Measurements from ENCODE around the gene HOTAIR.
A peak's percentile ranks its signal among the peaks of the same experiment; 100 is the strongest.

The HOTAIR gene

DNA sequence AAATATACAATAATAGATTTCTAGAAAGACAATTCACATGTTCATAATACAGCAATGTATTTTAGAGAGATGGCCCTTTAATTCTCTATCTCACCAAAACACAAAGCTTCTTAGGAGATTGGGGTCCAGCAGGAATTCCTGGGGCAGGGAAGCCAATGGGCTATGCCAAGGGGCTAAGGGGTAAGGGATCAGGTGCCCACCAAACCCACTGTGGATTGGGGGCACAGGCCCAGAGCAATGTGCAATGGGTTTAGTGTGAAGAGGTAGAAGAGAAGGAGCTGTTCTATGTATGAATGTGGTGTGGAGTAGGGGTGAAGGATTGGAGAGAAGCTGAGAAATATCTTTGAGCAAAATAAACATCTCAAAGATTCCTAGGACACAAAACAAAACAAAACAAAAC lies 33.6 kb downstream of the HOTAIR start:
- DNase-seq (ENCODE audit: low spot score) = no peak
- TF ChIP-seq CTCF (IDR thresholded peaks at IDR 0.05; ENCODE audit: extremely low read depth, missing control alignments) = no peak

- TF ChIP-seq CTCF (IDR thresholded peaks at IDR 0.05; ENCODE audit: extremely low read depth, missing control alignments) = no peak
- DNase-seq (ENCODE audit: low spot score) = no peak
Measured at GRCh38 chr12:53940443-53941014, 34.2 kb downstream of the HOTAIR start.

DNA sequence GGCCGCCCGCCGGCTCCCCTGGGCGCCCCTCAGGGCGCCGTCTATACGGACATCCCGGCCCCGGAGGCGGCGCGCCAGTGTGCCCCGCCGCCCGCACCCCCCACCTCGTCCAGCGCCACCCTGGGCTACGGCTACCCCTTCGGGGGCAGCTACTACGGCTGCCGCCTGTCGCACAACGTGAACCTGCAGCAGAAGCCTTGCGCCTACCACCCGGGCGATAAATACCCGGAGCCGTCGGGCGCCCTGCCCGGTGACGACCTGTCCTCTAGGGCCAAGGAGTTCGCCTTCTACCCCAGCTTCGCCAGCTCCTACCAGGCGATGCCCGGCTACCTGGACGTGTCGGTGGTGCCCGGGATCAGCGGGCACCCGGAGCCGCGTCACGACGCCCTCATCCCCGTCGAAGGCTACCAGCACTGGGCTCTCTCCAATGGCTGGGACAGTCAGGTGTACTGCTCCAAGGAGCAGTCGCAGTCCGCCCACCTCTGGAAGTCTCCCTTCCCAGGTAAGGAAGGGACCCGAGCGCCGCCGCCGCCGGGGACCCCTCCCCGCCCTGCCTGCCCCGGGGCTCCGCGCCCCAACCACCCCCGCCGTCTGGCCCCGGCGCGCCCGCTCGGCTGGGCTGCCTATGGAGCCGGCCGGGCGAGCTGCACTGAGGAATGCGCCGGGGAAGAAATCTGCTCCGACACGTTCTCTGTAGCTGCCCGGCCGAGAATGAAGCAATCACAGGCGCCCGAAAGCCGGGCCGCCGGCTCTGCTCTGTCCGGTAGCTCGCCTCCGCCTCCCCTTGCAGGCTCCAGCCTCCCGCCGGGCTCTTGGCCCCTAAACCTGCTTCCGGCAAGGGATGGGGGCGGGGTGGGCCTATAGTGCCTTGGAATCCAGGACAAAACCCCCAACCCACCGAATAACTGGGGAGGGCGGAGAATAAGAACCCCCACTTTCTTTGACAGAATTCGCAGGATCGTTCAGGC lies 35.3 kb downstream of the HOTAIR start:
- no peak for DNase-seq (ENCODE audit: low spot score)

GRCh38 chr12:53938326-53939140 lies 36.2 kb downstream of the HOTAIR start, which contains the start of gene HOXC13:
HOXC13 (plus strand) TSS chr12:53938831; CDS start chr12:53938907, 76 bp downstream.
- peak; percentile 68 for DNase-seq (ENCODE audit: low spot score)
- TF ChIP-seq CTCF (IDR thresholded peaks at IDR 0.05; ENCODE audit: extremely low read depth, missing control alignments) = no peak

More for the DNA sequence above, 35.3 kb downstream of the HOTAIR start:
- TF ChIP-seq CTCF (IDR thresholded peaks at IDR 0.05; ENCODE audit: extremely low read depth, missing control alignments) = no peak

- DNase-seq (ENCODE audit: low spot score) = no peak
- TF ChIP-seq CTCF (IDR thresholded peaks at IDR 0.05; ENCODE audit: extremely low read depth, missing control alignments) = no peak
Measured at GRCh38 chr12:53937596-53938325, 37.0 kb downstream of the HOTAIR start.

DNA sequence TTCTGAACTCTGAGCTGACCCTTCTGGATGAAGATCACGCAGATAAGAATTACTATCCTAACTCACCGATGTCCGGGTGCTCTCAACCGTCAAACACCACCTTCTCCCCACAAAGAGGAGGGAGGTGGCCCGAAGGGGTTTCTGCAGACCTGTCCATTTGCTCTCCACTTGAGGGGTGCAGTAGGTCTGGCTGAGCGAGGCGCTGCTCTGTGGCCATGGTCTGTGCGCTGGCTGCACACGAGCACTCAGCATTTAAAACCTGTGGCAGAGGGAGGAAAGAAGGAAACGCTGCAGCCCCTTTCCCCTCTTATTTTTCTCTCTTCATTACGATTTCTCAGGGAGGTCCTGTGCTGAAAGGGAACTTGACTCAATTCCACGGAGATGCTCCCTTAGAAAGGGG lies 37.7 kb downstream of the HOTAIR start:
- TF ChIP-seq CTCF (IDR thresholded peaks at IDR 0.05; ENCODE audit: extremely low read depth, missing control alignments) = no peak

More for the DNA sequence above, 37.7 kb downstream of the HOTAIR start:
- no peak for DNase-seq (ENCODE audit: low spot score)
